ENCODE results near the gene IL25. TPM values are rescaled to one million over a fixed set of nuclear protein-coding genes. Genes with fewer than 3 reads are reported as not detected.

Gene IL25
- total and polyA plus RNA-seq, 5 donors from 2014 or later: not detected

DNA sequence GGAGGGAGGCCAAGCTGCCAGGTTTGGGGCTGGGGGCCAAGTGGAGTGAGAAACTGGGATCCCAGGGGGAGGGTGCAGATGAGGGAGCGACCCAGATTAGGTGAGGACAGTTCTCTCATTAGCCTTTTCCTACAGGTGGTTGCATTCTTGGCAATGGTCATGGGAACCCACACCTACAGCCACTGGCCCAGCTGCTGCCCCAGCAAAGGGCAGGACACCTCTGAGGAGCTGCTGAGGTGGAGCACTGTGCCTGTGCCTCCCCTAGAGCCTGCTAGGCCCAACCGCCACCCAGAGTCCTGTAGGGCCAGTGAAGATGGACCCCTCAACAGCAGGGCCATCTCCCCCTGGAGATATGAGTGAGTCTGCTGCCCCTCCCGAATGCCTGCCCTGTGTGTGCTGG, 432 bp downstream of the IL25 start:
- H3K27ac Mint-ChIP-seq: no peak overlapping the region
- H3K4me3 Mint-ChIP-seq: no peak overlapping the region
- Histone ChIP-seq H3K4me3 (ENCODE audit: low read depth, low read length) (no peak overlapping the region), H3K27ac (ENCODE audit: insufficient read depth, low read length, poor library complexity, severe bottlenecking) (no peak overlapping the region), H3K36me3 (ENCODE audit: control insufficient read depth, insufficient read depth, low read length) (no peaks in the 10 kb centered on the region), H3K27me3 (ENCODE audit: control insufficient read depth, insufficient read depth, low read length) (no peaks in the 10 kb centered on the region), H3K4me1 (ENCODE audit: control insufficient read depth, insufficient read depth, low read length, poor library complexity, severe bottlenecking) (no peaks in the 10 kb centered on the region), H3K9me3 (ENCODE audit: control insufficient read depth in 2 of 2, low read length in 2 of 2) (no peaks in the 10 kb centered on the region)
- DNase-seq: no peak
- ATAC-seq (ENCODE audit: low read depth in 2 of 2): no peak
- H3K9me3 Mint-ChIP-seq: peaks cover 0 to 2% (median 0%) of the 10 kb centered on the region in 7 donors
- H3K4me1 Mint-ChIP-seq: no peaks in the 10 kb centered on the region
- H3K36me3 Mint-ChIP-seq: no peaks in the 10 kb centered on the region
- peaks cover 12% of the 10 kb centered on the region for H3K27me3 Mint-ChIP-seq

- Histone ChIP-seq H3K27me3 (ENCODE audit: control insufficient read depth, insufficient read depth, low read length) (no peaks in the 10 kb centered on the region), H3K27ac (ENCODE audit: insufficient read depth, low read length, poor library complexity, severe bottlenecking) (no peak overlapping the region), H3K4me1 (ENCODE audit: control insufficient read depth, insufficient read depth, low read length, poor library complexity, severe bottlenecking) (no peaks in the 10 kb centered on the region), H3K36me3 (ENCODE audit: control insufficient read depth, insufficient read depth, low read length) (no peaks in the 10 kb centered on the region), H3K4me3 (ENCODE audit: low read depth, low read length) (no peak overlapping the region), H3K9me3 (ENCODE audit: control insufficient read depth in 2 of 2, low read length in 2 of 2) (no peaks in the 10 kb centered on the region)
- no peak for ATAC-seq (ENCODE audit: low read depth in 2 of 2)
- Mint-ChIP-seq H3K27ac (peak overlapping the region in 1 of 3 donors; percentile 85), H3K4me1 (no peaks in the 10 kb centered on the region), H3K36me3 (no peaks in the 10 kb centered on the region), H3K4me3 (no peak overlapping the region), H3K9me3 (no peaks in the 10 kb centered on the region), H3K27me3 (no peaks in the 10 kb centered on the region)
- no peak for DNase-seq
Observed at GRCh38 chr14:23375527-23376251, 3.1 kb downstream of the IL25 start.

DNA sequence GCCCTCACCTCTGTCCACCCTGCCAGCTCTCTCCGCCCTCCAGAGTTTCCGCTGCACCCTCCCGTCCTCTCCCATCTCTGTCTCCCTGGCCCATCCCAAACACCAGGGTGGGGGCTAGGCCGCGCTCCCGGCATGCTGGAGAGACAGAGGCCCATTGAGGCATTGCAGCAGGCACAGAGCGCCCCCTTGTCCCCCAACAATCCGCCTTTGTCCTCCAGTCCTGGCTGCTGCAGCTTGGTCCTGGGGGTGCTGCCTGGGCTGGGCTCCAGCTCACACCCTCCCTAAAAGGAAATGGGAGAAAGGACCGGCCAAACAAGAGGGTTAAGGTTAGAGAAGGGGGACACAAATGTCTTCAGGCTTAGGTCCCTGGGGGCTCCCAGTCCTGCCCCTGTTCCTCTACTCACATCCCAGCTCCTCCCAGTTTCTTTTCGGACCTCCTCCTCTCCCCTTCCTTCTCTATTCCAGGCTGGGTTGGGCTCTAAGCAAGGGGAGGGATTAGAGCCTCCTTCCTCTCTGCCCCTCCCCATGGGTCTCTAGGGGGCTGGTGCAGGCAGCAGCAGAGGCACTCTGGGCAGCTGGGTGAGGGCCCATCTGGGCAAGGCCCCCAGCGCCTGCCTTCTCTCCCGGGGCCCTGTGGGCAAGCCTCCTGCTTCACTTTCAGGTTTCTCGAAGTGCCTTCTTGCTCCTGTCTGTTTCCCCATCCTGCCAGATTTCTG, 4.0 kb downstream of the IL25 start, which contains the start of gene CMTM5:
TSS of gene CMTM5 (plus strand) at position 565 of the 716 bp plus-strand sequence. CDS start 206 bp downstream, outside the sequence.
- H3K9me3 ChIP-seq (ENCODE audit: control insufficient read depth in 2 of 2, low read length in 2 of 2): no peaks in the 10 kb centered on the region
- no peak within 1 kb of the TSS for H3K4me3 ChIP-seq (ENCODE audit: low read depth, low read length)
- H3K4me1 Mint-ChIP-seq: no peaks in the 10 kb centered on the region
- no peaks in the 10 kb centered on the region for H3K36me3 ChIP-seq (ENCODE audit: control insufficient read depth, insufficient read depth, low read length)
- DNase-seq (no peak), ATAC-seq (ENCODE audit: low read depth in 2 of 2) (no peak)
- peak within 1 kb of the TSS in 1 of 3 donors; percentile 85 for H3K27ac Mint-ChIP-seq
- no peak within 1 kb of the TSS for H3K4me3 Mint-ChIP-seq
- H3K27ac ChIP-seq (ENCODE audit: insufficient read depth, low read length, poor library complexity, severe bottlenecking): no peak within 1 kb of the TSS
- no peaks in the 10 kb centered on the region for H3K27me3 Mint-ChIP-seq
- H3K27me3 ChIP-seq (ENCODE audit: control insufficient read depth, insufficient read depth, low read length): no peaks in the 10 kb centered on the region
- H3K4me1 ChIP-seq (ENCODE audit: control insufficient read depth, insufficient read depth, low read length, poor library complexity, severe bottlenecking): no peaks in the 10 kb centered on the region
- H3K9me3 Mint-ChIP-seq: no peaks in the 10 kb centered on the region
- H3K36me3 Mint-ChIP-seq: no peaks in the 10 kb centered on the region

DNA sequence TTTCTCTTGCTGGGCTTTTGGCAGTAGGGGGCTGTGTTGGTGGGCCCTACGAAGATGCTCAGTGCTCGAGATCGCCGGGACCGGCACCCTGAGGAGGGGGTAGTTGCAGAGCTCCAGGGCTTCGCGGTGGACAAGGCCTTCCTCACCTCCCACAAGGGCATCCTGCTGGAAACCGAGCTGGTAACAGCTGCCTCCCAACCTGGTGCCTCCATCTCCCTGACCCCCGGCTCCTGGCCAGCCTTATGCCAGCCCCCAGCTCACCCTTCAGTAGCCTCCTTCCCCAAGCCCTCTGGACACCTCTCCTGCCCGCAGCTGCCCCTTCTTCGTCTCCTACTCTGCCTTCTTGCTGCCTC, 4.6 kb downstream of the IL25 start:
- Histone ChIP-seq H3K36me3 (ENCODE audit: control insufficient read depth, insufficient read depth, low read length) (no peaks in the 10 kb centered on the region), H3K27ac (ENCODE audit: insufficient read depth, low read length, poor library complexity, severe bottlenecking) (no peak overlapping the region), H3K4me1 (ENCODE audit: control insufficient read depth, insufficient read depth, low read length, poor library complexity, severe bottlenecking) (no peaks in the 10 kb centered on the region), H3K27me3 (ENCODE audit: control insufficient read depth, insufficient read depth, low read length) (no peaks in the 10 kb centered on the region), H3K9me3 (ENCODE audit: control insufficient read depth in 2 of 2, low read length in 2 of 2) (no peaks in the 10 kb centered on the region), H3K4me3 (ENCODE audit: low read depth, low read length) (no peak overlapping the region)
- ATAC-seq (ENCODE audit: low read depth in 2 of 2) (no peak), DNase-seq (no peak)
- no peak overlapping the region for H3K27ac Mint-ChIP-seq
- H3K36me3 Mint-ChIP-seq: no peaks in the 10 kb centered on the region
- no peak overlapping the region for H3K4me3 Mint-ChIP-seq
- H3K4me1 Mint-ChIP-seq: no peaks in the 10 kb centered on the region
- no peaks in the 10 kb centered on the region for H3K27me3 Mint-ChIP-seq
- no peaks in the 10 kb centered on the region for H3K9me3 Mint-ChIP-seq

DNA sequence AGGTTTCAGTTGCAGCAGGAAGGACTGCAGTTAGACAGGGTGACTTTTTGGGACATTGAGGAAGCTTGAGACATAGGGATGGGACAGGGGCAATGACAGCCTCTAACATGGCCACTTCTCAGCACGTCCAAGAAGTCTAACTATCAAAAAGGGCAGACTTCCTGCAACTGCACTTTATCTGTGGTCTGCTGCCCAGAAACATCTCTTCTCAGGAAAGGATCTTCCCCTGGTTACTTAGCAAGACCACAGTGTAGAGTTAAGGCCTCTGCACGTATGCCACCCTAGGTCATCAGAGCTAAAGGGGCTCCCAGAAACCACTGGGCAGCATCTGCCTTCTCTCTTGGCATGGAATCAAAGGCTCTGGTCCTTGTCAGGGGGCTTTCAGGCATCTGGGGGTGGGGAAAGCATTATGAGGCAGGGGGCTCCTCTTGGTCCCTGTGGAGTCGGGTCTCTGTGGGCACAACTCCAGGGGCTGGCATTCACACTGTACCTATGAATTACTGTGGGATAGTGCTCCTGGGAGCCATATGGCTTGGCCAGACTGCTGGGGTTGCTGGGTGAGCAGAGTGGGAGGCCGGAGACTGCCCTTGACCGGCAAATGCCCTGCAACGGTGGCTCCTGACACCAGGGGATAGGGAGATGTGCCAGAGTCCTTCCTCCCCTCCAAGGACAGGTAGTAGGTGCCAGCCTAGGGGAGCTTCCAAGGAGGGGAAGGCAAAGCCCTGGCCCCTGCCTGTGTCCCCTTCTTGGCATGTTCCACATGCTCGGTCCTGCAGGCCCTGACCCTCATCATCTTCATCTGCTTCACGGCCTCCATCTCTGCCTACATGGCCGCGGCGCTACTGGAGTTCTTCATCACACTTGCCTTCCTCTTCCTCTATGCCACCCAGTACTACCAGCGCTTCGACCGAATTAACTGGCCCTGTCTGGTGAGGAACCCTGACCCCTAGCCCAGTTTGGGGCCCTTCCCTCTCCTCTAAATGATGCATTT, 5.3 kb downstream of the IL25 start:
- no peaks in the 10 kb centered on the region for H3K9me3 ChIP-seq (ENCODE audit: control insufficient read depth in 2 of 2, low read length in 2 of 2)
- no peak for DNase-seq
- no peaks in the 10 kb centered on the region for H3K4me1 ChIP-seq (ENCODE audit: control insufficient read depth, insufficient read depth, low read length, poor library complexity, severe bottlenecking)
- no peak overlapping the region for H3K27ac ChIP-seq (ENCODE audit: insufficient read depth, low read length, poor library complexity, severe bottlenecking)
- no peaks in the 10 kb centered on the region for H3K36me3 ChIP-seq (ENCODE audit: control insufficient read depth, insufficient read depth, low read length)
- Mint-ChIP-seq H3K27me3 (no peaks in the 10 kb centered on the region), H3K27ac (no peak overlapping the region), H3K9me3 (no peaks in the 10 kb centered on the region), H3K36me3 (no peaks in the 10 kb centered on the region), H3K4me3 (no peak overlapping the region), H3K4me1 (no peaks in the 10 kb centered on the region)
- H3K27me3 ChIP-seq (ENCODE audit: control insufficient read depth, insufficient read depth, low read length): no peaks in the 10 kb centered on the region
- no peak for ATAC-seq (ENCODE audit: low read depth in 2 of 2)
- no peak overlapping the region for H3K4me3 ChIP-seq (ENCODE audit: low read depth, low read length)

- Histone ChIP-seq H3K36me3 (ENCODE audit: control insufficient read depth, insufficient read depth, low read length) (no peaks in the 10 kb centered on the region), H3K9me3 (ENCODE audit: control insufficient read depth in 2 of 2, low read length in 2 of 2) (no peaks in the 10 kb centered on the region), H3K27ac (ENCODE audit: insufficient read depth, low read length, poor library complexity, severe bottlenecking) (no peak overlapping the region), H3K27me3 (ENCODE audit: control insufficient read depth, insufficient read depth, low read length) (no peaks in the 10 kb centered on the region), H3K4me1 (ENCODE audit: control insufficient read depth, insufficient read depth, low read length, poor library complexity, severe bottlenecking) (no peaks in the 10 kb centered on the region), H3K4me3 (ENCODE audit: low read depth, low read length) (no peak overlapping the region)
- H3K9me3 Mint-ChIP-seq: no peaks in the 10 kb centered on the region
- H3K4me1 Mint-ChIP-seq: no peaks in the 10 kb centered on the region
- H3K27ac Mint-ChIP-seq: no peak overlapping the region
- ATAC-seq (ENCODE audit: low read depth in 2 of 2) (no peak), DNase-seq (no peak)
- H3K27me3 Mint-ChIP-seq: no peaks in the 10 kb centered on the region
- no peaks in the 10 kb centered on the region for H3K36me3 Mint-ChIP-seq
- H3K4me3 Mint-ChIP-seq: no peak overlapping the region
Observed at GRCh38 chr14:23378612-23379220, 6.1 kb downstream of the IL25 start.

DNA sequence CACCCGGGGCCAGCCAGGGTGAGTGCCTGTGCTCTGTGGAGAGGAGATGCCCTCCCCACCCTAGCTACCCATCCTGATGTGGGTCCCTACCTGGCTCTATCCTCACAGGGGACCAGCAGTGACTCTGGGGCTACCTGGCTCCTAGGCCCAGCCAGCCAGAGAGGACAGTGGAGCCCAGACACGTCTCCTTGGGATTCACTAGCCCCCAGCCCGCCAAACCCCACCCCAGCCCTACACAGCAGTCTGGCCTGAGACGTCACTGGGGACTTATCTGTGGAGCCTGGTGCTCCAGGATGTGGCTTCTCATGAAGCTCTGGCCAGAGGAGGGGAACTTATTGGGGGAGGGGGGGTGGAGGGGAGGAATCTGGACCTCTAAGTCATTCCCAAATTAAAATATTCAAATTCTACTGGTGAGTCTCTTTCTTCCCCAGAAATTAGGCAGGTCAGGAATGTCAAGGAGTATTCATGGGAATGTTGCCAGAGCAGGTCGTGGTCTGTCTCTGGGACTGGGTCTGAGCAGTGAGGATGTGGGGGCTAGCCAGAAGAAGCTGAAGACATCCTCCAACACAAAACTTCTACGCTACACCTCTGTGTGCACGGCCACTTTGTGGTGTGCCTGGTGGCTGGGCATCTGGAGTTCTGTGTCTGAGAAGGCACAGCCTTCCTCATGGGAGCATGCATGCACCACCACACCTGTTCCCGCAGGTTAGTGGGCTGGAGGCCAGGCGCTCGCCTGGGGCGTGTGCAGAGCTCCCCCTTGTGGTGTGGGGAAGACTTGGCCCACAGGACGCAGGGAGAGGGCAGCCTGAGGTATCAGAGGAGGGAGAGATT, 7.0 kb downstream of the IL25 start:
- no peak overlapping the region for H3K27ac Mint-ChIP-seq
- ATAC-seq (ENCODE audit: low read depth in 2 of 2) (peak; percentile 58 to 78), DNase-seq (peak; percentile 49 to 67 (median 64))
- H3K4me1 ChIP-seq (ENCODE audit: control insufficient read depth, insufficient read depth, low read length, poor library complexity, severe bottlenecking): no peaks in the 10 kb centered on the region
- no peak overlapping the region for H3K4me3 Mint-ChIP-seq
- H3K27ac ChIP-seq (ENCODE audit: insufficient read depth, low read length, poor library complexity, severe bottlenecking): no peak overlapping the region
- no peaks in the 10 kb centered on the region for H3K4me1 Mint-ChIP-seq
- H3K9me3 Mint-ChIP-seq: no peaks in the 10 kb centered on the region
- H3K27me3 ChIP-seq (ENCODE audit: control insufficient read depth, insufficient read depth, low read length): no peaks in the 10 kb centered on the region
- no peaks in the 10 kb centered on the region for H3K36me3 Mint-ChIP-seq
- H3K27me3 Mint-ChIP-seq: no peaks in the 10 kb centered on the region
- H3K9me3 ChIP-seq (ENCODE audit: control insufficient read depth in 2 of 2, low read length in 2 of 2): no peaks in the 10 kb centered on the region
- no peak overlapping the region for H3K4me3 ChIP-seq (ENCODE audit: low read depth, low read length)
- H3K36me3 ChIP-seq (ENCODE audit: control insufficient read depth, insufficient read depth, low read length): no peaks in the 10 kb centered on the region

Measured in CD4-positive, CD25-positive, alpha-beta regulatory T cell (primary cell).